ENCODE measurements around the gene XRRA1. TPM values are rescaled to one million over a fixed set of nuclear protein-coding genes. Genes with fewer than 3 reads are reported as not detected.
"Not testable (repeated sequence)": the region's sequence is repeated elsewhere in the genome, so short reads cannot be mapped to it uniquely, and the experiment has no call there.

The XRRA1 gene
- polyA plus RNA-seq, 1 donor = 16.2 TPM

GRCh38 chr11:74902342-74902741 is 46.5 kb downstream of the XRRA1 start:
- no peak for DNase-seq

DNA sequence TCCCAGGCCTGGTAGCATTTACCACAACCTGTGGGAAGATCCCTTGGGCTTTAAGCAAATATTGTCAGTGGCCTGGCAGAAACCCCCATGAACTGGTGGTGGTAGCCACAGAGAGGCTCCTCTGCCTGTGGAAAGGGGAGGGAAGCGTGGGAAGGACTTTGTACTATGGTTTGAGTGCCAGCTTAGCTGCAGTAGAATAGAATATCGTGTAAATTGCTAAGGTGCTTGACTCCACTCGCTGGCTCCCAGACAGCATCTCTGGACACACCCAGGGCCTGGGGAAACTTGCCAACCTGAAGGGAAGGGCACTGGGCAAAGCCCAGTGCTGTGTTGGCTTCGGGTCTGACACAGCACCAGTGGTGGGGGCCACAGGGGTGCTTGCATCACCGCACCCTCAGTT is 52.6 kb downstream of the XRRA1 start:
- DNase-seq = no peak

- DNase-seq = no peak
These were observed 53.4 kb downstream of the XRRA1 start for GRCh38 chr11:74895340-74896116.

DNA sequence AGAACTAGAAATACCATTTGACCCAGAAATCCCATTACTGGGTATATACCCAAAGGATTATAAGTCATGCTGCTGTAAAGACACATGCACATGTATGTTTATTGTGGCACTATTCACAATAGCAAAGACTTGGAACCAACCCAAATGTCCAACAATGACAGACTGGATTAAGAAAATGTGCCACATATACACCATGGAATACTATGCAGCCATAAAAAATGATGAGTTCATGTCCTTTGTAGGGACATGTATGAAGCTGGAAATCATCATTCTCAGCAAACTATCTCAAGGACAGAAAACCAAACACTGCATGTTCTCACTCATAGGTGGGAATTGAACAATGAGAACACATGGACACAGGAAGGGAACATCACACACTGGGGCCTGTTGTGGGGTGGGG is 55.9 kb downstream of the XRRA1 start:
- DNase-seq = not testable (repeated sequence)

GRCh38 chr11:74877132-74877531 is 71.8 kb downstream of the XRRA1 start:
- DNase-seq = no peak

GRCh38 chr11:74871037-74871436 is 77.9 kb downstream of the XRRA1 start:
- no peak for DNase-seq

DNA sequence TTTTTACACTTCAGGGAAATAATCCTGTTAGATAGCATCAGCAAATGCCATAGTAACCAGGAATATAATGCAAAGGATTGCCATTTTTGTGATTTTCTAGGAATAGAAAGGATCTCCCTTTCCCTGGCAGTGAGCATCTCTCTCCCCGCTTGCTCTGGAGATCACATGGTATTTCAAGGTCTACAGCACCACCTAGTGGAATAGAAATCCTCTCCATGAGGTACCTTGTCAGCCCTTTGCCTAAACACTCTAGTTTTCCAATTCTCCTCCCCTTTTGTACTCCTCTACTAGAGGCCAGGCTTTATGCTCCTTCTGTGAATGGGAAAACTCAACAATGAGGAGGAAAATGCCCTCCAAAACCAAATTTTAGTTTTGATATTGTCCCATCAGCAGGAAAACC is 78.4 kb downstream of the XRRA1 start:
- DNase-seq = no peak

GRCh38 chr11:74866557-74866956 is 82.3 kb downstream of the XRRA1 start:
- DNase-seq = no peak

DNA sequence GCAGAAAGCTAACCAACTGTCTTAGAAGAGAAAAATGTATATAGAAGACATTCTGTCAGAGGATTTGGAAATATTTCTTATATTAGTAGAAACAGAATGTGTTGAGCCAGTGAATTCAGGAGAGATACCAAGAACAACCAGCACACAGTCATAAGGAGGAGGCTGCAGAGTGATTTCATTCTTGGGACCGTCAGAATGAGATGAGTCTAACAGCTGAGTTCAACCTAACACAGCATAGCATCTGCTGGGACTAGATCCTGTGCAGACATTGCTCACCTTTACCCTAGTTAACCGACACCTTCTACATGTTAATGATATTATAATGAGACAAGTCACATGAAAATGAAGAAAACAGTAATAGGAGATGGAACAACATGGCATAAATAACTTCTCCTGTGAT is 85.5 kb downstream of the XRRA1 start:
- no peak for DNase-seq

DNA sequence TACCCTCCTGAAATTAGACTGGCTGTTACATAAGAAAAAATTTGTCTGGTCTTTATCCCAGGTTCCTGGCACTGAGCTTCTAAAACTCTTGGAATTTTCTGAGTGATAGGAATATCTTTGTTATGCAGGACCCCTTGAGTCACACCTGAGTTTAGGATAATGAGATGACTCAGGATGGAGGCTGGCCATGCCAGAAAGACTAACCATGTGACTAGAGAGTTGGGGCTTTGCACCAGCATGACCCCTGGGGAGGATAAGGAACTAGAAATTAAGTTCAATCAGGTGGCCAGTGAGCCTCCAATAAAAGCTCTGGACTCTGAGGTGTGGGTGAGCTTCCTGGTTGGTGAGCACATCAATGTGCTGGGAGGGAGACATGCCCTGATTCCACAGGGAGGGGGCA is 88.1 kb downstream of the XRRA1 start:
- no peak for DNase-seq

GRCh38 chr11:74853223-74853622 is 95.7 kb downstream of the XRRA1 start:
- no peak for DNase-seq

GRCh38 chr11:74849525-74850391 is 99.1 kb downstream of the XRRA1 start:
- no peak for DNase-seq

DNA sequence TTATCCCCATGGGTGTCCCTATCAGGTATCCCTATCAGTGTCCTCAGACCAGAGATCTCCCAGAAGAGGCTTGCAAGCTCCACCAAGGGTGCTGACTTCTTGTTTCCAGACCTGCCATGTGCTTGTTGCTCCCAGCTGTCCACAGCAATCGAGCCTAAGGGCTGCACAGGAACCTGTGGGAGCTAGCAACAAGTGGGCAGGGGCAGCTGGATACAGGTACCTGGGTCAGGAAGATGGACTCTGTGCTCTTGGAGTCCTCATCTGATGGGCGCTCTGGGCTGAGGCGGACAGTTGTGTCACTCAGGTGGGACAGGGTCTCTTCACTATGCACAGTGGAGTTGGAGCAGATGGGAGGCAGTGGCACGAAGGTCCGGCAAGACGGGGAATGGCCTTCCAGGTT is 101.0 kb downstream of the XRRA1 start:
- no peak for DNase-seq

GRCh38 chr11:74847395-74847794 is 101.5 kb downstream of the XRRA1 start:
- no peak for DNase-seq

DNA sequence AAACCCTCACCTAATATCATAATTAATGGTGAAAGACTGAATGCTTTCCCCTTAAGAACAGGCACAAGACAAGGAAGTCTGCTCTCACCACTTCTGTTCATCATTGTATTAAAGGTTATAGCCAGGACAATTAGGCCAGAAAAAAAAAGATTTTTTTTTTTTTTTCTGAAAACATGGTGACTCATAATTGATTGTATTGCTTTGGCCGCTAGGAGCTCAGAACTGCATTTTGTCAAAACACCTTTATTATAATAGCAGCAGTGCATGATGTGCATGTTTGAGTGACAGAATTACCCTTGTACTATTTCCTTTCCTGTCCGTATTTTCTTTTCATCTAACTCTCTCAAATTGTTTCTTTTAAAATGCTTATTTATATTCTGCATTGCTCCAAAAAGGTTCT is 102.1 kb downstream of the XRRA1 start:
- DNase-seq = no peak

GRCh38 chr11:74845978-74846517 is 102.8 kb downstream of the XRRA1 start:
- no peak for DNase-seq

DNA sequence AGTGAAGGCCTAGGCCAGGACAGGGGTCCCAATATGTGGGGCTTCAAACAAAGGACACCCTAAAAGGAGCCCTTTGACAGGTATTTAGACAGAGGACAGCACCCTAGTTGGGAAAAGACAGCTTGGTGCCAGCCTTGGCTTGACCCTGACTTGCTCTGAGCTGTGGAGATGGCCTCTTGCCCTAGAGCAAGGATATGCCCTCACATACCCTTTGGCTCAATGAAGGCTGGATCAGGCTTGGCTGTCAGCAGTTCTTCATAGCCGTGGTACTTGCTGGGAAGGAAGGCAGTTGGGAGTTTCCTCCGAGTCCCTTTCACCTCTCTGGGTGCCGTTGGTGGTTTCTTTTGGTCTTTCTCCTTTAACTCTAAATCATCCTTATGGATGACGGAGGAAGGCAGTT is 104.0 kb downstream of the XRRA1 start:
- DNase-seq = no peak

DNA sequence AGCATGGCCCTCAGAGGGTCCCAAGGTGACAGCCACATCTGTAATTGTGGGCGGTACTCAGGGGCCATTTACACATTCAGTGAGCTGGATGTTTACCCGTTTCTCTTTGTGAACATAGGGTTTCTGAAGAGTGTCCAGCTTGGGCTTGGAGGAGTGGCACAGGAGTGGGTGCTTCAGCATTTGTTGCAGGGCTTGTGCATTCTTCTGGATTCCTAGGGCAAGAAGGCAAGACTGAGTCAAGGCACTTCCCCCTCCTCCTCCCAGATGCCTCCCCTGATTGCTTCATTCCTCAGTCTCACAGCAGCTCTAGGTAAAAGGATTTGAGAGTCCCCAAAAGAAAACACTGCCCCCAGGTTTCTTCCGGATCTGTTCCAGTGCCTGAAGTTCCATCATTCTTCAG is 104.8 kb downstream of the XRRA1 start:
- no peak for DNase-seq

GRCh38 chr11:74842967-74843366 is 105.9 kb downstream of the XRRA1 start:
- DNase-seq = no peak

- DNase-seq = no peak
These were observed 108.4 kb downstream of the XRRA1 start for GRCh38 chr11:74840486-74840885.

- no peak for DNase-seq
These were observed 108.9 kb downstream of the XRRA1 start for GRCh38 chr11:74839971-74840370.

GRCh38 chr11:74839446-74839845 is 109.4 kb downstream of the XRRA1 start:
- no peak for DNase-seq

DNA sequence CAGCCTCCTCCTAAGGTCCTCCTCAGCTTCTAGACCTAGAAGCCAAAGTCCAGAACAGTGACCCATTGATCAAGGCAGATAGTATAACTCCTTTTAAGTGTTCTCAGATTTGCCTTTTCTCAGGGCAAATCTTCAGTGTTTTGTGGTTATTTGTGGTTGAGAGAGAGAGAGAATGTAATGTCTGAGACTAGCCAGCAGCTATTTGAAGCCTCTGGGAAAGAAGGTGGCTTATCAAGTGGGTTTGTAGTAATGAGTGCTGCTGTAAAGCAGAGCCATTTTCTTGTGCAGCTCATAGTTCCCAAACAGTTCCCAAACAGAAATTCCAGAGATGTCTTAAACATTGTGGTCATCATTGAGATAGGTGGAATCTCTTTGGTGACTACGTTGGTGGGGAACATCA is 110.7 kb downstream of the XRRA1 start:
- no peak for DNase-seq
